Endometrial microvascular endothelial cells (primary cell): ENCODE measurements around the gene CSTB. TPM values are rescaled to one million over a fixed set of nuclear protein-coding genes. Genes with fewer than 3 reads are reported as not detected.

ENCODE experiments used
- in situ Hi-C: cut with HindIII; loops from 2 replicates; pipeline ENCODE4 v1.10.0; 2017; ENCODE audit warnings: low sequenced_read_pairs, low pct_unique_long_range_greater_than_20kb; ENCODE audit errors: inconsistent ontology term
- total RNA-seq: library from RNA; depleted of rRNA; stranded (reverse); fragments of >200 nt; gene quantifications from one replicate; pipeline ENCODE4 v1.2.3, GENCODE V29; 2015; ENCODE audit errors: inconsistent ontology term

CSTB gene
- total RNA-seq, 1 donor from 2014 or later: 19.1 TPM

- in situ Hi-C loops: no loop called here
Observed at GRCh38 chr21:43811262-43812105, 35.4 kb upstream of the CSTB start.

GRCh38 chr21:43810505-43811261 lies 34.6 kb upstream of the CSTB start:
- in situ Hi-C loops: no loop called here

- in situ Hi-C loops: no loop called here
Observed at GRCh38 chr21:43809853-43810504, 33.9 kb upstream of the CSTB start.

GRCh38 chr21:43809346-43809799 lies 33.3 kb upstream of the CSTB start:
- in situ Hi-C loops: no loop called here

GRCh38 chr21:43808832-43809251 lies 32.7 kb upstream of the CSTB start:
- in situ Hi-C loops: no loop called here

GRCh38 chr21:43808367-43808766 lies 32.3 kb upstream of the CSTB start:
- in situ Hi-C loops: no loop called here

GRCh38 chr21:43806017-43806710 lies 30.1 kb upstream of the CSTB start:
- in situ Hi-C loops: no loop called here

GRCh38 chr21:43805275-43805800 lies 29.2 kb upstream of the CSTB start:
- in situ Hi-C loops: no loop called here

- in situ Hi-C loops: no loop called here
Observed at GRCh38 chr21:43803558-43804300, 27.6 kb upstream of the CSTB start.

GRCh38 chr21:43802713-43803313 lies 26.7 kb upstream of the CSTB start:
- in situ Hi-C loops: no loop called here

- in situ Hi-C loops: no loop called here
Observed at GRCh38 chr21:43801006-43801783, 25.1 kb upstream of the CSTB start.

- in situ Hi-C loops: no loop called here
Observed at GRCh38 chr21:43800566-43800965, 24.5 kb upstream of the CSTB start.

GRCh38 chr21:43800124-43800523 lies 24.0 kb upstream of the CSTB start:
- in situ Hi-C loops: no loop called here

GRCh38 chr21:43799301-43799840 lies 23.3 kb upstream of the CSTB start:
- in situ Hi-C loops: no loop called here

GRCh38 chr21:43797925-43798715 lies 22.0 kb upstream of the CSTB start:
- in situ Hi-C loops: no loop called here

GRCh38 chr21:43797415-43797814 lies 21.3 kb upstream of the CSTB start:
- in situ Hi-C loops: no loop called here
